ENCODE results near the gene EIF2S1. TPM values are rescaled to one million over a fixed set of nuclear protein-coding genes. Genes with fewer than 3 reads are reported as not detected.

EIF2S1 gene
- total RNA-seq, 1 donor from 2014 or later = 230 TPM

GRCh38 chr14:67357186-67357968 is 2.8 kb upstream of the EIF2S1 start:
- Mint-ChIP-seq H3K36me3 (ENCODE audit: low read depth) (peaks cover 21% of the 10 kb centered on the region), H3K27me3 (ENCODE audit: low read depth) (no peaks in the 10 kb centered on the region), H3K4me3 (ENCODE audit: low read depth) (peak overlapping the region; percentile 97), H3K9me3 (no peaks in the 10 kb centered on the region), H3K4me1 (ENCODE audit: low read depth) (peaks cover 37% of the 10 kb centered on the region), H3K27ac (peak overlapping the region; percentile 50)
- DNase-seq (ENCODE audit: low spot score) = no peak
- intact Hi-C loops (cut with micrococcal nuclease) = no loop called here

- Mint-ChIP-seq H3K4me3 (ENCODE audit: low read depth) (peak overlapping the region; percentile 97), H3K4me1 (ENCODE audit: low read depth) (peaks cover 41% of the 10 kb centered on the region), H3K36me3 (ENCODE audit: low read depth) (peaks cover 22% of the 10 kb centered on the region), H3K27ac (no peak overlapping the region), H3K9me3 (no peaks in the 10 kb centered on the region), H3K27me3 (ENCODE audit: low read depth) (no peaks in the 10 kb centered on the region)
- DNase-seq (ENCODE audit: low spot score) = no peak
- intact Hi-C loops (cut with micrococcal nuclease) = no loop called here
These were observed 2.2 kb upstream of the EIF2S1 start for GRCh38 chr14:67357969-67358354.

DNA sequence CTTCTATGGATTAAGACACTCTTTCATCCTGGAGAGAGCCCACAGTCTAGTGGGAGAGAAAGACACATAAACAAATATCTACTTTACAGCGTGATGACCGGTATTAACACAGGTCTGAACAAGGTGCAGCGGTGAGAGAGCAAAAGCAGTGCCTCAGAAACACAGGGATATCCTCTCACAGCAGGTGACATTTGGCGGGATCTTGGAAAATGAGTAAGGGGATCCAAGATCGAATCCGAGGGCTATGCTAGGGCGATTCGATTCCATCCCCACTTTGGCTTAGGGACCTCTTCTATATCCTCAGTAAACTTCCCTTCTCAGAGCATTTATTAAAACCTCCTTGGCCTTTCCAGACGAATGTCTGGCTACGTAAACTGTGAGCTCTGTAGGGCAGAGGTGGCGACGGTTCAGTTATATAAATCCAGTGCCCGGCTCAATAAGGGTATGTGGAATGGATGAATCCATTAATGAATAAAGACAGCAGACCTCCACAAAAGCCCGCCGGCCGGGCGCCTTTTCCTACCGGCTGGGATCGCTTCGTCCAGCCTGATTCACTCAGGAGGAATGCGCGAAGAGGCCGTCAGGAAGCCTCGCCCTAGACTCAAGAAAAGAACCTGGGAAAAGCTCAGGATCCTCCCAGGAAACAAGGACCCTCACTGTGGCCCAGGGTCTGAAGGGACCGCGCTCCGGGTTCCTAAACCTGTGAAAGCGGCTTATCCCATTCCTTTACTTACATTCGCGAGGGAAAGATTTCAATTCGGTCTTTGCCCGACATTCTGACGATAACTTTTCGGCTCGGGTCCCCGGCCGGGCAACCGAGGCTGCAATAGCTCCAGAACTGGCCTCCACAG is 979 bp upstream of the EIF2S1 start:
- Mint-ChIP-seq H3K36me3 (ENCODE audit: low read depth) (peaks cover 32% of the 10 kb centered on the region), H3K4me1 (ENCODE audit: low read depth) (peaks cover 47% of the 10 kb centered on the region), H3K27ac (peak overlapping the region; percentile 98), H3K4me3 (ENCODE audit: low read depth) (peak overlapping the region; percentile 97), H3K9me3 (no peaks in the 10 kb centered on the region), H3K27me3 (ENCODE audit: low read depth) (no peaks in the 10 kb centered on the region)
- intact Hi-C loops (cut with micrococcal nuclease) = loop anchor here (1.0 kb wide), 2 partner anchors 118 to 851 kb away; partner anchors contain the start of genes GPHN and PALS1
- no peak for DNase-seq (ENCODE audit: low spot score)

DNA sequence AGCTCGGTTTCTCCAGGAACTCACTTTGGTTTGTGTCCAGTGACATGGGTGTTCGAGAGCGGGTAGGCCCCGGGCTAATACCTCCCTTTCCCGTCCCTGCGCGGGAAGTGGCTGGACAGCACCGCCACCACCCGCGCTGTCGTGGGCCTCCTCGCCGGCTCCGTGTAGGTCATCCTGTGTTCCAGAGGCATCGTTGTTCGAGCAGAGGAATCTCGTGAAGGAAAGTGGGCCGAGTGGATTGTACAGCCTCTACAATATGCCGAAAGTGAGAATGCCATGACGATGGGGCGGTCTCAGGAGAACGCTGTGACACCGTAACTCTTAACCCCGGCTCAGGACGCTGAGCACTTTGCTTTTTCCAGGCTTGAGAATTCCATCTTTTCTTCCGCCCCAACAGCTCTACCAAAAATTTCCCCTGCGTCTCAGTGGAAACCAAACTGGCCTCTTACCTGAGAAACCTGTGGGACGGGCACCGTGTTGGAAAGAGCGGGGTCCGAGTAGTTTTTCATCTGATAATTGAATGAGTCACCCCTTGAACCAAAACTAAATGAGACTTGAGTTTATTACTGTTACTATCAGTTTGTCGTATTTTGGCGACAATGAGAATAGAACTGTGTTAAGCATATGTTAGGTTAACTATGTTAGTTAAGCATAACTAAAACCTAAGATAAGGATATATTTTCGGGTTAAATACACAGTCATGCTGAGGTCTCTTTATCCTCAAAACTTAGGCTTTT is 510 bp downstream of the EIF2S1 start:
- no peak for DNase-seq (ENCODE audit: low spot score)
- intact Hi-C loops (cut with micrococcal nuclease) = loop anchor here (1.0 to 5.0 kb wide), 5 partner anchors 13 to 456 kb away; partner anchors contain the start of gene ZFYVE26
- no peaks in the 10 kb centered on the region for H3K27me3 Mint-ChIP-seq (ENCODE audit: low read depth)
- peaks cover 45% of the 10 kb centered on the region for H3K36me3 Mint-ChIP-seq (ENCODE audit: low read depth)
- H3K27ac Mint-ChIP-seq = peak overlapping the region; percentile 98
- peak overlapping the region; percentile 97 for H3K4me3 Mint-ChIP-seq (ENCODE audit: low read depth)
- no peaks in the 10 kb centered on the region for H3K9me3 Mint-ChIP-seq
- H3K4me1 Mint-ChIP-seq (ENCODE audit: low read depth) = peaks cover 55% of the 10 kb centered on the region

DNA sequence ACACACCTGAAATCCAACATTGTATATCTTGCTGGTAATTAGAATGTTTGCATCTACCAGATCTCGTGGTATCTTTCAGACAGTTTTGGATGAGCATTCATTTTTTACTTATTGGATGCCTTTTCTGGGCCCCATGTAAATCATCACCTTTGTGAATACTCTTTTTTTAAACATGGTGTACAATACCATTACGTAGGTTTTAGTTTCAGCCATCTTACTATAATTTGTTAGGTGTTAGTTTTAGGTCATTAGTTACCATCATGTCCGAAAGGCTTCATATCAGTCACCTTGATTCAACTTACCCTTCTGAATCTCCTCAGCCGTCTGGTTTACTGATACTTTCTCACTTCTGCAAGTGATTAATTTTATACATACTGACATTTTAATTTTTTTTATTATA is 5.3 kb downstream of the EIF2S1 start:
- peaks cover 41% of the 10 kb centered on the region for H3K4me1 Mint-ChIP-seq (ENCODE audit: low read depth)

GRCh38 chr14:67370830-67371229 is 10.7 kb downstream of the EIF2S1 start:
- no peak for DNase-seq (ENCODE audit: low spot score)
- Mint-ChIP-seq H3K9me3 (no peaks in the 10 kb centered on the region), H3K27me3 (ENCODE audit: low read depth) (no peaks in the 10 kb centered on the region), H3K4me1 (ENCODE audit: low read depth) (peaks cover 32% of the 10 kb centered on the region), H3K4me3 (ENCODE audit: low read depth) (no peak overlapping the region), H3K27ac (peak overlapping the region; percentile 51), H3K36me3 (ENCODE audit: low read depth) (peaks cover 86% of the 10 kb centered on the region)
- intact Hi-C loops (cut with micrococcal nuclease) = no loop called here

More for the DNA sequence above, 5.3 kb downstream of the EIF2S1 start:
- no peaks in the 10 kb centered on the region for H3K27me3 Mint-ChIP-seq (ENCODE audit: low read depth)
- no peak for DNase-seq (ENCODE audit: low spot score)
- intact Hi-C loops (cut with micrococcal nuclease) = no loop called here
- H3K9me3 Mint-ChIP-seq = no peaks in the 10 kb centered on the region
- H3K36me3 Mint-ChIP-seq (ENCODE audit: low read depth) = peaks cover 84% of the 10 kb centered on the region
- no peak overlapping the region for H3K4me3 Mint-ChIP-seq (ENCODE audit: low read depth)
- peak overlapping the region; percentile 17 for H3K27ac Mint-ChIP-seq

- peaks cover 28% of the 10 kb centered on the region for H3K4me1 Mint-ChIP-seq (ENCODE audit: low read depth)
- DNase-seq (ENCODE audit: low spot score) = no peak
- no peaks in the 10 kb centered on the region for H3K27me3 Mint-ChIP-seq (ENCODE audit: low read depth)
- H3K36me3 Mint-ChIP-seq (ENCODE audit: low read depth) = peaks cover 86% of the 10 kb centered on the region
- no peak overlapping the region for H3K27ac Mint-ChIP-seq
- no peak overlapping the region for H3K4me3 Mint-ChIP-seq (ENCODE audit: low read depth)
- intact Hi-C loops (cut with micrococcal nuclease) = no loop called here
- no peaks in the 10 kb centered on the region for H3K9me3 Mint-ChIP-seq
These were observed 11.4 kb downstream of the EIF2S1 start for GRCh38 chr14:67371247-67372148.

DNA sequence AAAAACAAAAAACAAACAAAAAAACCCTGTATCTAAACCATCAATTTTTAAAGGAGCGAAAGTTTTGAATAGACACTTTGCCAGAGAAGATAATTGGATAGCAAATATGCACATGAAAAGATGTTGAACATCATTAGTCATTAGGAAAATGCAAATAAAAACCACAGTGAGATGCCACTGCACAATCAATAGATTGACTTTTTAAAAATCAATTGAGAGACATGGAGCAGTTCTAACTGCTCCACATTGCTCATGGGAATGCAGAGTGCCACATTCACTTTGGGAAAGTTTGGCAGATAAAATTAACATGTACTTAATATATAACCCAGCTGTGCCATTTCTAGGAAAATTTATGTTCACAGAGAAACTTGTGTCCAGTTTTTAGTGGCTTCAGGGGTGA is 12.7 kb downstream of the EIF2S1 start:
- Mint-ChIP-seq H3K4me1 (ENCODE audit: low read depth) (peaks cover 27% of the 10 kb centered on the region), H3K9me3 (no peaks in the 10 kb centered on the region), H3K36me3 (ENCODE audit: low read depth) (peaks cover 86% of the 10 kb centered on the region), H3K4me3 (ENCODE audit: low read depth) (no peak overlapping the region), H3K27me3 (ENCODE audit: low read depth) (no peaks in the 10 kb centered on the region), H3K27ac (peak overlapping the region; percentile 56)
- DNase-seq (ENCODE audit: low spot score) = no peak
- intact Hi-C loops (cut with micrococcal nuclease) = loop anchor here (1.0 kb wide), 1 partner anchor 13 kb away; the partner anchor contains the start of gene EIF2S1

DNA sequence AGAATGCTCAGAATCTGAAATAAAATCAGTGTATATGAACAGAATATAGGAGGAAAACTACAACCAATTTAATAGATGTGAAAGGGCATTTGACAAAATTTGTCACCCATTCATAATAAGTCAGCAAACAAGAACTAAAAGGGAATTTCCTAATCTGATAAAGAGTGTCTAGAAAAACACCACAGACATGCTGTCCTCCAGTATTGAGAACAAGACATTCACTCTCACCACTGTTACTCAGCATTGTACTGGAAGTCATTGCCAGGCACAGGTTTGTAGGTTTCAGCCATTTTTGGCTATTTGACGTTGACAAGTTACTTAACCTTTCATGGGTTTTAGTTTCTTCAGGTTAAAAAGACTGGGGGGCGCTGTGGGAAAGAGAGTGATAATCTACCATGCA is 13.2 kb downstream of the EIF2S1 start:
- no peaks in the 10 kb centered on the region for H3K9me3 Mint-ChIP-seq
- DNase-seq (ENCODE audit: low spot score) = no peak
- peaks cover 25% of the 10 kb centered on the region for H3K4me1 Mint-ChIP-seq (ENCODE audit: low read depth)
- H3K4me3 Mint-ChIP-seq (ENCODE audit: low read depth) = no peak overlapping the region
- intact Hi-C loops (cut with micrococcal nuclease) = loop anchor here (1.0 kb wide), 1 partner anchor 13 kb away; the partner anchor contains the start of gene EIF2S1
- peak overlapping the region; percentile 67 for H3K27ac Mint-ChIP-seq
- H3K36me3 Mint-ChIP-seq (ENCODE audit: low read depth) = peaks cover 86% of the 10 kb centered on the region
- H3K27me3 Mint-ChIP-seq (ENCODE audit: low read depth) = no peaks in the 10 kb centered on the region

- DNase-seq (ENCODE audit: low spot score) = no peak
These were observed 17.8 kb downstream of the EIF2S1 start for GRCh38 chr14:67377916-67378315.

DNA sequence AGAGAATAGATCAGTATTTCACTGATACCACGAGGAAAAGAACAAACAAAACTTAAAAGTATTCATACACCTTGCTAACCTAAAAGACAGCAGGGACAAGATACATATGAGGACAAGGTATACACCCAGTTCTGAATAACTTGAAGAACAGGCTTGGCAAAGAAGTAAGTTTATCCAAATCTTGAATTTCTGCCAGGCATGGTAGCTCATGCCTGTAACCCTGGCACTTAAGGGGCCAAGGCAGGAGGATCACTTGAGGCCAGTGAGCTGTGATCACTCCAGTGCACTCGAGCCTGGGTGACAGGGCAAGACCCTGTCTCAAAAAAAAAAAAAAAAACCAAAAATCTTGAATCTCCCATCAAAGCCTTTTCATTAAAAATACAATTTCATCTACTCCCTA is 25.0 kb downstream of the EIF2S1 start:
- Mint-ChIP-seq H3K9me3 (no peaks in the 10 kb centered on the region), H3K4me1 (ENCODE audit: low read depth) (no peaks in the 10 kb centered on the region), H3K27me3 (ENCODE audit: low read depth) (no peaks in the 10 kb centered on the region), H3K27ac (no peak overlapping the region), H3K4me3 (ENCODE audit: low read depth) (no peak overlapping the region), H3K36me3 (ENCODE audit: low read depth) (peaks cover 64% of the 10 kb centered on the region)
- intact Hi-C loops (cut with micrococcal nuclease) = no loop called here
- no peak for DNase-seq (ENCODE audit: low spot score)

More at GRCh38 chr14:67377916-67378315, 17.8 kb downstream of the EIF2S1 start:
- intact Hi-C loops (cut with micrococcal nuclease) = no loop called here
- no peak overlapping the region for H3K27ac Mint-ChIP-seq
- H3K4me1 Mint-ChIP-seq (ENCODE audit: low read depth) = peaks cover 11% of the 10 kb centered on the region
- H3K36me3 Mint-ChIP-seq (ENCODE audit: low read depth) = peaks cover 86% of the 10 kb centered on the region
- no peak overlapping the region for H3K4me3 Mint-ChIP-seq (ENCODE audit: low read depth)
- H3K27me3 Mint-ChIP-seq (ENCODE audit: low read depth) = no peaks in the 10 kb centered on the region
- H3K9me3 Mint-ChIP-seq = no peaks in the 10 kb centered on the region

Data from activated T-helper 2 cell treated with anti-CD3 and anti-CD28 coated beads, Interferon-gamma antibody, Interleukin-2, Interleukin-4, amounts not matched to agents 10 μg/mL and 5 μg/mL and 100 μg/mL, durations not matched to agents 14 hours and 24 hours and 36 hours (primary cell).